Activated CD4-positive, alpha-beta T cell treated with anti-CD3 and anti-CD28 coated beads, Interleukin-2, amount 10 ng/mL, durations not matched to agents 24 days and 14 days (primary cell): ENCODE results near the gene NLRC3. TPM values are rescaled to one million over a fixed set of nuclear protein-coding genes. Genes with fewer than 3 reads are reported as not detected.
A peak's percentile ranks its signal among the peaks of the same experiment; 100 is the strongest.

ENCODE experiments used
- DNase-seq: peaks from one replicate; pipeline ENCODE4 v3.0.0; 2022
- H3K27ac Mint-ChIP-seq: one replicate; pipeline ENCODE4 v1.8.0; 2022; ENCODE audit warnings: mild to moderate bottlenecking, mixed read lengths
- H3K27me3 Mint-ChIP-seq: one replicate; pipeline ENCODE4 v1.8.0; 2022; ENCODE audit warnings: mixed read lengths
- H3K36me3 Mint-ChIP-seq: one replicate; pipeline ENCODE4 v1.8.0; 2022; ENCODE audit warnings: low read depth, mild to moderate bottlenecking, mixed read lengths
- H3K4me1 Mint-ChIP-seq: one replicate; pipeline ENCODE4 v1.8.0; 2021; ENCODE audit warnings: mixed read lengths
- H3K4me3 Mint-ChIP-seq: one replicate; pipeline ENCODE4 v1.8.0; 2022; ENCODE audit warnings: mild to moderate bottlenecking, moderate library complexity, mixed read lengths
- H3K9me3 Mint-ChIP-seq: one replicate; pipeline ENCODE4 v1.8.0; 2021; ENCODE audit warnings: mixed read lengths
- intact Hi-C: fragments of 100-400 bp; cut with micrococcal nuclease; formaldehyde crosslinking; loops from one replicate; pipeline ENCODE4 v1.15.1; 2023
- total RNA-seq: library from RNA; stranded (reverse); gene quantifications from 2 replicates; pipeline ENCODE4 v1.2.3, GENCODE V29; 2022

Gene NLRC3
- total RNA-seq, 1 donor from 2014 or later: 22.1 TPM

DNA sequence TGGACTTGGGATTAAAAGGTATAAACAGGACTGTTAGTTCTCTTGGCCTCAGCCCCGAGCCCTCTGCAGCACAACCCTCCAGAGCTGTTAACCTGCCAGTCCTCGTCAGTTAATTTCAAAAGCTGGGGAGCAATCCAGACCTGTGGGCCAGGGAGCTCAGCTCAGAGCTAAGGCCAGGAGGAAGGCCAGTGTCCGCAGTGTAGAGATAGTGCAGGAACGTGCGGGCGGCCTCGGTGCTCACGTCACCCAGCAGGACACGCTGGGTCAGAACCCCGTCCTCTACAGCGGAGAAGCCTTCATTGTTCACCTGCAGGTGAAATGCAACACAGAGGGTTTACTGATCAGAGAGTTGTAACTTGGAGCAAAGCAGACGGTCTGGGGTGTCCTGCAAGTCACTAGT, 15.4 kb upstream of the NLRC3 start:
- no peak for DNase-seq
- intact Hi-C loops: no loop called here
- Mint-ChIP-seq H3K27me3 (no peaks in the 10 kb centered on the region), H3K27ac (no peak overlapping the region), H3K9me3 (no peaks in the 10 kb centered on the region), H3K36me3 (peaks cover 15% of the 10 kb centered on the region), H3K4me1 (peaks cover 7% of the 10 kb centered on the region), H3K4me3 (no peak overlapping the region)

DNA sequence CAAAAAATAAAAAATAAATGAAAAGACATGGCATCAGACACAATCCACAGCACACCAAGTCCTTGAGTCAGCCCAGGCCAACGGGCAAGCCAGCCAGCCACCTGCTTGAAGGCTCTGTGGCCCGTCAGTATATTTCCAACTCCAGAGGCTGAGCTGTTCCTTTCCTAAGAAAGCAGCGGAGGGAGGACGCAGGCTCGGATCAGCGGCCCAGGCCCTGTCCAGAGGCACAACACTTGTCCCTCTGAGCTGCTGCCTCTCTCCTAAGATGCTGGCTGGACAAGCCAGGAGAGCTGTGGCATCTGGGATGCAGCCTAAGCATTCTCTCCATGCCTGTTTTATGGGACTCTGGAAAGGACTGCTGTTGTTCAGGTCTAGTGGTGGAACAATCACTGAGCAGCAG, 14.8 kb upstream of the NLRC3 start:
- Mint-ChIP-seq H3K4me1 (peaks cover 7% of the 10 kb centered on the region), H3K4me3 (no peak overlapping the region), H3K9me3 (no peaks in the 10 kb centered on the region), H3K36me3 (peaks cover 15% of the 10 kb centered on the region), H3K27me3 (no peaks in the 10 kb centered on the region), H3K27ac (no peak overlapping the region)
- intact Hi-C loops: no loop called here
- no peak for DNase-seq

DNA sequence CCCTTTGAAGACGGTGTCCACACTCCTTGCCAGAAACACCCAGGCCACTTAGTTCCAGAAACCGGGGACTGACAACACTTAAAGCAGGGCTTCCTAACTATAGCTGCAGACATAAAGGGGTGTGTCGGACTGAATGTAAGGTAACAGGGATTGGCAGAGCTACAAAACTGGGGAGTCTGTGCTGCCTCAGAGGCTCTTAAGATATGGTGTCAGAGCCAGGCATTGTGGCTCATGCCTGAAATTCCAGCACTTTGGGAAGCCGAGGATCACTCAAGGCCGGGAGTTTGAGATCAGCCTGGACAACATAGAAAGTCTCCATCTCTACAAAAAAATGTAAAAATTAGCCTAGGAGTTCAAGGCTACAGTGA, 14.2 kb upstream of the NLRC3 start:
- no peaks in the 10 kb centered on the region for H3K9me3 Mint-ChIP-seq
- intact Hi-C loops: no loop called here
- no peak overlapping the region for H3K27ac Mint-ChIP-seq
- H3K4me3 Mint-ChIP-seq: no peak overlapping the region
- DNase-seq: no peak
- no peaks in the 10 kb centered on the region for H3K27me3 Mint-ChIP-seq
- H3K36me3 Mint-ChIP-seq: peaks cover 18% of the 10 kb centered on the region
- peaks cover 9% of the 10 kb centered on the region for H3K4me1 Mint-ChIP-seq

DNA sequence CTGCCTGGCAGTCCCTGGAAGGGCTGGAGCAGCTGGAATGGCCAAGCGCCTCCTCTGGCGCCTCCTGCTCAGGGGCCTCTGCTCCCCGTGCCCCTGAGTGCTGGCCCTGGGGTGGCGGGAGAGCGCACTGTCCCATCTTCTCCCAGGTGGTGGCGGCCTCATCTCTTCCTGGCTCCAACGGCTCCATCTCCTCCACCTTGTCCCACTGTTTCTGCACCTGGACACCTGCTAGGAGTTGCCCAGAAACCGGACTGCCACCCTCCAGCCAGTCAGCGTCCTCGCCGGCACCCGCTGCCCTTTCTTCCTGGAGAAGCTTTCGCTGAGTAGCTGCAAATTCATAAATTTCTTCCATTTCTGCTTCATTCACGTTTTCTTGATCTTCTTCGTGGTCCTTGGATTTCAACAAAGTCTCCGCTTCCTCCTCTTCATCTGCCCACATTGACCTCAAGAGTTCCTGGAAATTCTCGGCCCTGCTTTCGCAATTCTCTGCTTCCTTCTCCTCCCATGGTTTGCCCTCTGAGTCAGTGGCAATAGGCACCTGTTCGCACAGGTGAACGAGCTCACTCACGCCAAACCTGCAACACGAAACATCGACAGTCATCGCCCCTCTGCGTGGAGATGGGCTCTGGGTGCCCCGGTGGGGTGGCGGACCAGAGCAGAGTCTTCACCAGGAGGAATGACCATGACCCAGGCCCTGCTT, 13.7 kb upstream of the NLRC3 start:
- no peaks in the 10 kb centered on the region for H3K9me3 Mint-ChIP-seq
- H3K4me3 Mint-ChIP-seq: no peak overlapping the region
- peaks cover 11% of the 10 kb centered on the region for H3K4me1 Mint-ChIP-seq
- DNase-seq: peak; percentile 54
- peaks cover 20% of the 10 kb centered on the region for H3K36me3 Mint-ChIP-seq
- intact Hi-C loops: no loop called here
- peak overlapping the region; percentile 13 for H3K27ac Mint-ChIP-seq
- no peaks in the 10 kb centered on the region for H3K27me3 Mint-ChIP-seq

DNA sequence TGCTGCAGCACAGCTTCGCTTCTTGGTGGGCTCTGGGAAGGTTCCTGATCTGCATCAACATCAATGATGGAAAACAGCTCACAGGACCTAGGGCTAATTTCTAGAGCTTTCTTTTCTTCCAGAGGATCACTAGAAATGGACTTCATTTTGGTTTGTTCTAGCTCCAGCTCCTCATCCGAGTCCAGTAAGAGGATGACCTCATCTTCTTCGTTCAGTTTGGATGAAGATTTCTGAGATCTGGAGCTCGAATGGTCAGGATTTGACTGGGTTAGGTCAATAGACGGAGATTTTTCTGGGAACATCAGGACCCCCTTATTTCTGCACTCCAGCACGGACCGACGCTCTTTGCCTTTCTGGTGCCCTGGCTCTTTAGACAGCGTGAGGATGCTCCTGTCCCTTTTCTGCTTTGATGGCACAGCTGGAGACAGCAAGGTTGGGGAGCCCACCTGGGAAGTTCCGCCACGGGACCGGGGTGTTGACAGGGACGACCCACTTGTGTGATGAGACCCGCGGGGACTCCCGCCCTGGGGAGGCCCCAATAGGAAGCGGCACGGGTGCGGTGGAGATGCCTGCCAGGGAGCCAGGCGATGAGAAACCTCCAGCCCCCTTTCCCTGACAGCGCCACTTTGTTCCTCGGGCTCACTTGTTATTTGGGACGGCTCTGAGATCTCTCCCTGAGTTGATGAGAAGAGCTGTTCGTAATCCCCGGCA, 12.9 kb upstream of the NLRC3 start:
- peaks cover 16% of the 10 kb centered on the region for H3K4me1 Mint-ChIP-seq
- no peak overlapping the region for H3K27ac Mint-ChIP-seq
- DNase-seq: no peak
- intact Hi-C loops: no loop called here
- H3K9me3 Mint-ChIP-seq: no peaks in the 10 kb centered on the region
- H3K36me3 Mint-ChIP-seq: peaks cover 20% of the 10 kb centered on the region
- no peak overlapping the region for H3K4me3 Mint-ChIP-seq
- no peaks in the 10 kb centered on the region for H3K27me3 Mint-ChIP-seq

DNA sequence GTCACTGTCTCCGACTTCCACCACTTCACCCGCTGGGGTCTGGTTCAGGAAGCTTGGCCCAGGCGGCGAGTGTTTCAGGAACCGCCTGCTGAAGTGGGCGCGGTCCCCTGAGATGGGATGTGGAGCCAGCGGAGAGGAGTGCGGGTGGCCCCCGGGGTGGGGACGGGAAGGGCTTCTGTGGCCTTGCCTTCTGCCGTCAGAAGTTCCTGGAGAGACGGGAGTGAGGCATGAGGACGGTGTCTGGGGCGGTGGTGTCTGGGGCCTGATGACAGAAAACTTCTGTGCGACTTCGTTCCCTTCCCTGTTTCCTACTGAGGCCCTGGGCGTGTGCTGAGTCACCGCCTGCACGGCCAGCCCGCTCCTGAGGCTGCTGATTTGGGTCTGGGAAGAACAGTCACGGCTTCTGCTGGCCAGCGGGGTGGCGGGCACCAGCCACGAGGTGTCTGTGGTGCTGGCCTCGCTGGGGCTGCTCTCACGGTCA, 12.3 kb upstream of the NLRC3 start:
- no peak for DNase-seq
- peaks cover 16% of the 10 kb centered on the region for H3K4me1 Mint-ChIP-seq
- H3K36me3 Mint-ChIP-seq: peaks cover 20% of the 10 kb centered on the region
- no peak overlapping the region for H3K4me3 Mint-ChIP-seq
- no peaks in the 10 kb centered on the region for H3K27me3 Mint-ChIP-seq
- intact Hi-C loops: no loop called here
- no peak overlapping the region for H3K27ac Mint-ChIP-seq
- no peaks in the 10 kb centered on the region for H3K9me3 Mint-ChIP-seq

DNA sequence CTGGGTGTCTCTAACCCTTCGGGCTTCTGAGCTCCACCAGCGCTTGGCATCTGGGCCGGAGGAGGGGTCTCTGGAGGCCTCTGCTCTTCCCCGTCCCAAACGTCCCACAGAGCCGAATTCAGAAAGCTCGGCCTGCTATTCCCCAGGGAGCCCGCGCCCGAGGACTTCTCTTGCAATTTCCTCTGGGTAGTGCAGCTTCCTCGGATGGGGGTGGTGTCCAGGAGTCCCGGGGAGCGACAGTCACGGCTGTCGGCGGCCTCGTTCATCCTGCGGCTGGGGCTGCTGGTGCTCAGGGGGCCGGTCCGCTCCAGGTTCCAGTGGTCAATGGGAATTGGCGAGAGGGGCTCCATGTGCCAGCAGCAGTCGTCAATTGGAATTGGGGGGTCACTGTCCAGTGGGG, 11.8 kb upstream of the NLRC3 start:
- H3K27ac Mint-ChIP-seq: no peak overlapping the region
- no peaks in the 10 kb centered on the region for H3K9me3 Mint-ChIP-seq
- intact Hi-C loops: no loop called here
- no peak for DNase-seq
- H3K27me3 Mint-ChIP-seq: no peaks in the 10 kb centered on the region
- peaks cover 14% of the 10 kb centered on the region for H3K4me1 Mint-ChIP-seq
- H3K36me3 Mint-ChIP-seq: peaks cover 20% of the 10 kb centered on the region
- H3K4me3 Mint-ChIP-seq: no peak overlapping the region

DNA sequence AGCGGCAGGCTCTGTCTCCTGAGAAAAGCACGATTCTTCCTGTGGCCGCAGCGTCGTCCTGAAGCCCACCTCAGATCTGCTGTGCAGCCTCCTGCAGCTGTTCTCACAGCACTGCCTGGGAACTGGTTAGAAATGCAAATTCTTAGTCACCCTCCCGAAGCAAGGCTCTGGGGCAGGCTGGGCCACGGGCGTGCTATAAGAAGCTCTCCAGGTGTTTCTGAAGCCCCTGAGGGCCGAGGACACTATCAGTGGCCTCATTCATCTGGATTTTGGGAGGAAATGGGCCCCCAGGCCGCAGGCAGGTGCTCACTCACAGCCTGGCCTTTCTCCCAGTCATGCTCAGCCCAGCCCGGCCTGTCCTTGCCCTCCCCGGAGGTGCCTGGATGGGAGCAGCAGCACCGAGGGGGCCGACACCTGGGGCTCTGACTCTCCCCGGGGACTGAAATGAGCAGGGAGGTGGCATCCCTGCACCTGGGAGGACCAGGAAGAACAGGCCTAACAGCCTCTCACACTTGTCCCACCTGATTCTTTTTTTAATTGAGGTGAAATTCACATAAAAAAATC, 10.4 kb upstream of the NLRC3 start:
- Mint-ChIP-seq H3K9me3 (no peaks in the 10 kb centered on the region), H3K27me3 (no peaks in the 10 kb centered on the region), H3K36me3 (peaks cover 20% of the 10 kb centered on the region), H3K4me1 (peaks cover 13% of the 10 kb centered on the region), H3K27ac (no peak overlapping the region), H3K4me3 (no peak overlapping the region)
- intact Hi-C loops: no loop called here
- no peak for DNase-seq

DNA sequence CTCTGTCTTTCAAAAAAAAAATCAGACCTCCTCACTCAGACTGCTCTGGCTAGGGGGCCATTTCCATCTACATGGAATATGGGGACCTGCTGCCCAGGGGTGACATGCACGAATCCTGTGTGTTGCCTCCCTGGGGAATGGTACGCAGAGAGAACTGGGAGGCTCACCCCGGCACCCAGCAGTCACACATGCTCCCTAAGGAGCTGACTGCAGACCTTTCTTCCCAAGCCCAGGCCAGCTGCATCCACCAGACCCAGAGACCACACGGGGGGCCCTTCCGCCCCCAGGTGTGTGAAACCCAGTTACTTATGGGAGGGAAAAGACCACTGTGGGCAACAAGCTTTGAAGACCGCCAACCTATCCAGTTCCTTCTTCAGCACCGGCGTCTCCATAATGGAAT, 7.2 kb upstream of the NLRC3 start:
- intact Hi-C loops: no loop called here
- H3K9me3 Mint-ChIP-seq: no peaks in the 10 kb centered on the region
- H3K27ac Mint-ChIP-seq: no peak overlapping the region
- no peak overlapping the region for H3K4me3 Mint-ChIP-seq
- peaks cover 17% of the 10 kb centered on the region for H3K4me1 Mint-ChIP-seq
- H3K36me3 Mint-ChIP-seq: peaks cover 12% of the 10 kb centered on the region
- H3K27me3 Mint-ChIP-seq: no peaks in the 10 kb centered on the region
- peak; percentile 50 for DNase-seq

DNA sequence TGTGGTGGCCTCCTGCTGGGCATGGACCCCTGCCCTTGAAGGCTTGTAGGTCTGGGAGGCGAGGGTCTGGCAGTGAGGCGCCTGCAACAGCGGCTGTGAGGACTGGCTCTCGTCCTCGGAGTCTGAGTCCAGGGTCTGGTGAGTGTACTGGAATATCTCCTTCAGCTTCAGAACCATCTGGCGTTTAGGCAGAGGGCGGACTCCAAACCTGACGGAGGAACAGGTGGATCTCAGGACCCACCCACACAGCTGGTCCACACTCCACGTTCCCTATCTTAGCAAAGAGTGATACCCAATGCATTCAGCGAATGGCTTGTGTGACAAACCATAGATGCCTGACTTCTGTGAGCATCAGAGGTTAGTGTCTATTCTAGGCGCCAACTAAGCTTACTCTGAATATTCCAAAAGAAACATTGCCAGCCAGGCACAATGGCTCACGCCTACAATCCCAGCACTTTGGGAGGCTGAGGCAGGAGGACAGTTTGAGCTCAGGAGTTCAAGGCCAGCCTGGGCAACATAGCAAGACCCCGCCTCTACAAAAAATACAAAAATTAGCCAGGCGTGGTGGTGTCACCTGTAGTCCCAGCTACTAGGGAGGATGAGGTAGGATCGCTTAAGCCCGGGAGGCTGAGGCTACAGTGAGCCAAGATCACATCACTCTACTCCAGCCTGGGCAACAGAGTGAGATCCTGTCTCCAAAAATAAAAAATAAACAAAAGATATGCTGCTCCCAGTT, 6.3 kb upstream of the NLRC3 start:
- H3K9me3 Mint-ChIP-seq: no peaks in the 10 kb centered on the region
- no peaks in the 10 kb centered on the region for H3K27me3 Mint-ChIP-seq
- H3K27ac Mint-ChIP-seq: no peak overlapping the region
- intact Hi-C loops: no loop called here
- H3K36me3 Mint-ChIP-seq: peaks cover 12% of the 10 kb centered on the region
- H3K4me3 Mint-ChIP-seq: no peak overlapping the region
- H3K4me1 Mint-ChIP-seq: peaks cover 24% of the 10 kb centered on the region
- DNase-seq: no peak

DNA sequence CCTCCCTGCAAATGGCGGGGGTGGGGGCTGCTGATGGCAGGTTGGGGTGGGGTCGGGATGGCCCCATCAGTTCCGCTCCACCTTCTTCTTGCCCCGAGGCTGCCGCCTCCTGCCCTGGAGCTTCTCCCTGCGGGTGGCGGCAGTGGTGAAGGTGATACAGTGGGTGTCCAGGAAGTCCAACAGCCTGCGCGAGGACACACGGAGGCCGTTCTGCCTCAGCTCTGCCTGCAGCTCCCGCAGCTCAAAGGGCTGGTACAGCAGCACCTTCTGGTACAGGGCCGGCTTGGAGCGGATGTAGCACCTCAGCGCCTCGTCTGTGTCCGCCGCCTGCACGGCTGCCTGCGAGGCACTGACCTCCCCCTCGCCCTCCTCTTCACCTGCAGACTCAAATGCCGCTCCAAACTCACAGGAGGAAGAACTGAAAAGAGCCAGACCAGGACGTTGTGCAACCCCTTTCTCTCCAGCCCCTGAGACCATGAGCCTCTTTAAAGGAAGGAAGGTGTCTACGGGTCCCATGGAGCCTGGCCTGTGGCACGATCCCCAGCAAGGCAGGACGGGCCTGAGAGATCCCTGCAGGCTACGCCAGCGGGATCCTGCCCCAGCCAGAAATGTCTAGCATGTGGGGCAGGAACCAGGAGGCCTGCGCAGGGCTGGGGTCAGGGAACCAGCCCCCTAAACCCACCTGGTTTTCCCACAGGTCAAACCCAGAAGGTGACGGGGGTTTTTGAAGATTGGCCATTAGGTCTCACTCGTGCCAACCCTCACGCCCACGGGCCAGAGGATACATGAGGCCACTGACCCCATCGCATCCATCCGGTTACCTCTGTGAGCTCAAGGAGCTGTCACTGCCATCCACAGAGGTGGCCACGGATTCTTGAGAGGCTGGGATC, 5.3 kb upstream of the NLRC3 start:
- Mint-ChIP-seq H3K27ac (no peak overlapping the region), H3K36me3 (peaks cover 12% of the 10 kb centered on the region), H3K27me3 (no peaks in the 10 kb centered on the region), H3K4me3 (no peak overlapping the region), H3K9me3 (no peaks in the 10 kb centered on the region), H3K4me1 (peaks cover 30% of the 10 kb centered on the region)
- DNase-seq: no peak
- intact Hi-C loops: no loop called here

DNA sequence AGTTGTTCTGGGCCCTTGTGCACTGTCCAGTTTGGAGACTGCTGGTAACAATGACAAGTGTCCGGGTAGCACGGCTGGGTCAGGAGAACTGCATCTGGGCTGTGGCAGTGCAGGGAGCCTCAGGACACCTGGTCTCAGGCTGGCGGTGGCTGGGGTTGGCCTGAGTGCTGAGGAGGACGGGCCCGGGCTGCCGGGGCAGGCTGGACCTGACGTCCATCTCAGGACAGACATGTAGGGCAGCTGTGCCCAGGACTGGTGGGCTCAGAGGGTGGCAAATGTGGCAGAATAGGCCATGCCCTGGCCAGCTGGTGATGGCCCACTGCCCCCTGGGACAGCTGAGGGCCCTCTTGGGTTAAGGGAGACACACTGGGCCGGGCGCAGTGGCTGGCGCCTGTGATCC, 4.2 kb upstream of the NLRC3 start:
- Mint-ChIP-seq H3K9me3 (no peaks in the 10 kb centered on the region), H3K4me3 (no peak overlapping the region), H3K27me3 (no peaks in the 10 kb centered on the region), H3K4me1 (peaks cover 36% of the 10 kb centered on the region), H3K27ac (no peak overlapping the region), H3K36me3 (peaks cover 13% of the 10 kb centered on the region)
- no peak for DNase-seq
- intact Hi-C loops: no loop called here

DNA sequence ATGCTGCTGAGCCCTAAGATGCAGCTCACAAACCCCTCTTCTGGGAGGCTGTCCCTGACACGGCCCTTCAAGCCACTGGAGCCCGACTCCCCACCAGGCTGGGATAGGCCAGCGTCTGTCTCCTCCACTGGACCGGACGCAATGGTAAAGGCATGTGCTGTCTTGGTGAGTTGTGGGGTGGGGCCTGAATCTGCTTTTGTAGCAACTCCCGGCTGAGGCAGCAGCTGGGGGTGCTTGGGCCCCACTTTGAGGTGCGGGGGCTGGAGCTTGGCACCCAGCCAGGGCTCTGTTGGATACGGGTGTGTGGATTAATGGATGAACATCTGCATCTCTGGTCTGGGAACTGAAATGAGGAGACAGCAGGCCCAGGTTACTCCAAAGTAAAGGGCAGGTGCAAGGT, 3.5 kb upstream of the NLRC3 start:
- DNase-seq: peak; percentile 53
- peaks cover 11% of the 10 kb centered on the region for H3K36me3 Mint-ChIP-seq
- peaks cover 34% of the 10 kb centered on the region for H3K4me1 Mint-ChIP-seq
- no peaks in the 10 kb centered on the region for H3K27me3 Mint-ChIP-seq
- intact Hi-C loops: no loop called here
- peak overlapping the region; percentile 65 for H3K27ac Mint-ChIP-seq
- H3K9me3 Mint-ChIP-seq: no peaks in the 10 kb centered on the region
- peak overlapping the region; percentile 15 for H3K4me3 Mint-ChIP-seq
